HepG2 (cell line): ENCODE measurements around the gene CELF6. TPM values are rescaled to one million over a fixed set of nuclear protein-coding genes. Genes with fewer than 3 reads are reported as not detected.

Source experiments
- ATAC-seq: fragments of 200-7000 bp; cut with Tn5 transposase; 3 replicates; pipeline ENCODE4 v1.9.1; 2020; ENCODE audit warnings: mild to moderate bottlenecking, moderate library complexity
- BruUV-seq: library from RNA; stranded (reverse); fragments of 400-500 nt; replicated peaks from 2 replicates; lab custom pipeline; 2021; lab: Mats Ljungman, UMichigan
- CTCF ChIA-PET: fragments of 300-600 bp; formaldehyde crosslinking; extraction: SDS; loops from one replicate; lab custom pipeline; 2021; ENCODE audit warnings: low total read pairs, inconsistent platforms, low intra/inter-chr PET ratio; lab: Yijun Ruan, JAX
- POLR2A ChIA-PET: fragments of 350-600 bp; sonication (Branson Sonifier 250); formaldehyde crosslinking; loops from one replicate; lab custom pipeline; 2020; ENCODE audit warnings: antibody characterized with exemption, inconsistent platforms; lab: Yijun Ruan, JAX
- DNase-seq: peaks from one replicate; pipeline ENCODE4 v3.0.0-alpha.2; 2015; ENCODE audit warnings: low spot score
- FAIRE-seq: peaks from 3 replicates; lab custom pipeline; 2011; peaks lifted over from hg19 to GRCh38; lab: Jason Lieb, UNC
- H2AFZ ChIP-seq: one replicate; pipeline ENCODE4 v1.6.1; 2011; ENCODE audit warnings: low read length, inconsistent platforms
- H3K27ac ChIP-seq: fragments of 300-600 bp; 3 replicates; pipeline ENCODE4 v1.8.0; 2011; ENCODE audit warnings: mixed run types, mild to moderate bottlenecking, mixed read lengths, low read length, inconsistent platforms; ENCODE audit not compliant: insufficient read depth; ENCODE audit errors: extremely low read length
- H3K27me3 ChIP-seq, 2 experiments: fragments of 200-600 bp in 1 of 2; 2 replicates in 1 of 2; 3 replicates in 1 of 2; pipeline versions ENCODE4 v1.6.0 to v1.8.0; 2011; ENCODE audit warnings: low read length in 2 of 2, mild to moderate bottlenecking in 2 of 2, moderate library complexity in 2 of 2, inconsistent platforms in 1 of 2; ENCODE audit not compliant: insufficient read depth in 2 of 2, control insufficient read depth in 1 of 2
- H3K36me3 ChIP-seq, 2 experiments: fragments of 200-600 bp in 1 of 2; replicated peaks in 1 of 2; 2 replicates in 1 of 2; 3 replicates in 1 of 2; pipeline versions ENCODE4 v1.5.1 to v1.8.0; 2011; ENCODE audit warnings: low read length in 2 of 2, inconsistent platforms in 1 of 2; ENCODE audit not compliant: insufficient read depth in 2 of 2, control insufficient read depth in 1 of 2
- H3K4me1 ChIP-seq: 2 replicates; pipeline ENCODE4 v1.5.1; 2012; ENCODE audit warnings: low read length, inconsistent platforms; ENCODE audit not compliant: insufficient read depth
- H3K4me2 ChIP-seq: 2 replicates; pipeline ENCODE4 v1.6.0; 2011; ENCODE audit warnings: low read depth, low read length, inconsistent platforms
- H3K4me3 ChIP-seq, 3 experiments: fragments of 200-600 bp in 1 of 3; sonication (generic), shearing (Covaris generic) in 1 of 3; replicated peaks in 1 of 3; 2 replicates each; pipeline ENCODE4 v1.5.1; 2011 to 2016; ENCODE audit warnings: low read length in 3 of 3, inconsistent platforms in 2 of 3, low read depth in 2 of 3, mild to moderate bottlenecking in 2 of 3, control low read depth in 1 of 3, mixed read lengths in 1 of 3; ENCODE audit not compliant: insufficient read depth in 1 of 3
- H3K79me2 ChIP-seq: one replicate; pipeline ENCODE4 v1.6.1; 2011; ENCODE audit warnings: low read length, inconsistent platforms; ENCODE audit not compliant: insufficient read depth
- H3K9ac ChIP-seq: 2 replicates; pipeline ENCODE4 v1.6.0; 2011; ENCODE audit warnings: mild to moderate bottlenecking, low read depth, low read length, inconsistent platforms; ENCODE audit not compliant: insufficient read depth
- H3K9me3 ChIP-seq: 2 replicates; pipeline ENCODE4 v1.5.1; 2012; ENCODE audit warnings: mild to moderate bottlenecking, low read length
- H4K20me1 ChIP-seq: 2 replicates; pipeline ENCODE4 v1.6.0; 2011; ENCODE audit warnings: inconsistent platforms, mild to moderate bottlenecking, low read length, moderate library complexity; ENCODE audit not compliant: insufficient read depth
- CENPBD1 ChIP-seq: sonication (generic); formaldehyde crosslinking; IDR thresholded peaks from 2 replicates; pipeline ENCODE4 v1.8.0; 2022; ENCODE audit warnings: missing genetic modification reagents, low read depth, mild to moderate bottlenecking, borderline replicate concordance
- HES4 ChIP-seq: sonication (generic); formaldehyde crosslinking; IDR thresholded peaks from 2 replicates; pipeline ENCODE4 v1.9.0; 2021; ENCODE audit warnings: mild to moderate bottlenecking, missing genetic modification reagents, borderline replicate concordance
- KAT2B ChIP-seq: fragments of 150-350 bp; IDR thresholded peaks from 2 replicates; pipeline ENCODE4 v1.6.1; 2014; ENCODE audit warnings: low read depth, low read length, borderline replicate concordance
- MBD4 ChIP-seq: IDR thresholded peaks from 2 replicates; pipeline ENCODE4 v1.6.1; 2012; ENCODE audit warnings: low read length, inconsistent platforms, borderline replicate concordance
- MTF2 ChIP-seq: sonication (generic); formaldehyde crosslinking; IDR thresholded peaks from 2 replicates; pipeline ENCODE4 v1.5.0; 2020; ENCODE audit warnings: missing genetic modification reagents, borderline replicate concordance
- RFX5 ChIP-seq: IDR thresholded peaks from 2 replicates; pipeline ENCODE4 v1.6.1; 2011; ENCODE audit warnings: low read depth, low read length, improper control_type of control experiment
- SMAD9 ChIP-seq: sonication (generic); formaldehyde crosslinking; IDR thresholded peaks from 2 replicates; pipeline ENCODE4 v1.5.1; 2020; ENCODE audit warnings: mild to moderate bottlenecking, missing genetic modification reagents
- ZNF318 ChIP-seq: sonication (generic); formaldehyde crosslinking; IDR thresholded peaks from 2 replicates; pipeline ENCODE4 v1.4.0; 2020; ENCODE audit warnings: mild to moderate bottlenecking, missing genetic modification reagents
- ZNF414 ChIP-seq: sonication (generic); formaldehyde crosslinking; IDR thresholded peaks from 2 replicates; pipeline ENCODE4 v1.5.0; 2020; ENCODE audit warnings: missing genetic modification reagents
- ZNF772 ChIP-seq: sonication (generic); formaldehyde crosslinking; IDR thresholded peaks from 2 replicates; pipeline ENCODE4 v1.5.0; 2020; ENCODE audit warnings: mild to moderate bottlenecking, missing genetic modification reagents
- ZNF790 ChIP-seq: sonication (generic); formaldehyde crosslinking; IDR thresholded peaks from 2 replicates; pipeline ENCODE4 v1.8.0; 2022; ENCODE audit warnings: missing genetic modification reagents, mild to moderate bottlenecking, borderline replicate concordance
- ZNF841 ChIP-seq: sonication (generic); formaldehyde crosslinking; IDR thresholded peaks from 2 replicates; pipeline ENCODE4 v1.8.1; 2023; ENCODE audit warnings: missing genetic modification reagents, borderline replicate concordance
- ZSCAN20 ChIP-seq: sonication (generic); formaldehyde crosslinking; IDR thresholded peaks from 2 replicates; pipeline ENCODE4 v1.4.0; 2020; ENCODE audit warnings: missing genetic modification reagents, mild to moderate bottlenecking, borderline replicate concordance
- WGBS: methylation state at CpG from one replicate; pipeline ENCODE4 v1.1.6; 2017; ENCODE audit warnings: low lambda C conversion rate; 5-methylcytosine and 5-hydroxymethylcytosine counted together
- in situ Hi-C: cut with HindIII; loops from 2 replicates; pipeline ENCODE4 v1.10.0; 2017; ENCODE audit warnings: low pct_unique_long_range_greater_than_20kb; ENCODE audit not compliant: extremely low pct_ligation_motif_present
- intact Hi-C: fragments of 100-400 bp; cut with micrococcal nuclease; formaldehyde crosslinking; loops from one replicate; pipeline ENCODE4 v1.10.0; 2022; ENCODE audit not compliant: unreplicated experiment
- polyA plus RNA-seq, 8 experiments: library from polyadenylated mRNA; depleted of rRNA in 3 of 8; stranded (reverse) in 7 of 8; unstranded in 1 of 8; fragments of >200 nt; fragmentation: Illumina TruSeq in 4 of 8; extraction: Trizol in 4 of 8; gene quantifications; 2 replicates each; pipeline versions ENCODE4 v1.2.1 to v1.2.3, GENCODE V29; 2011 to 2016; ENCODE audit warnings: low read depth in 4 of 8, missing spikeins in 1 of 8, mixed read lengths in 1 of 8; ENCODE audit not compliant: insufficient read depth in 1 of 8
- total RNA-seq, 5 experiments: library from RNA; depleted of rRNA; stranded (reverse); fragments of >200 nt; fragmentation: Illumina TruSeq; extraction: Trizol; gene quantifications; 2 replicates each; pipeline ENCODE4 v1.2.3, GENCODE V29; 2016; ENCODE audit warnings: low read depth in 1 of 5

CELF6 gene
- total and polyA plus RNA-seq, 2 of the 13 experiments (the other 11 are each of a cell fraction or from before 2014, with no cell fraction given): 0.49 to 0.94 TPM

- Histone ChIP-seq H3K4me2 (no peak overlapping the region), H3K4me1 (0 out of 2 replicates have a peak, but pooled peaks cover 8% of the 10 kb centered on the region), H3K27ac (no peak overlapping the region), H3K9me3 (no peaks in the 10 kb centered on the region), H3K36me3 (no peaks in the 10 kb centered on the region), H3K79me2 (no peaks in the 10 kb centered on the region), H4K20me1 (no peaks in the 10 kb centered on the region), H3K27me3 (no peaks in the 10 kb centered on the region), H2AFZ (no peak overlapping the region), H3K4me3 (no peak overlapping the region), H3K9ac (no peak overlapping the region)
- POLR2A ChIA-PET: no interaction called here
- FAIRE-seq: no peak
- no peak for DNase-seq
- intact Hi-C loops (no loop called here), in situ Hi-C loops (loop anchor here (5.0 kb wide), 1 partner anchor 87 kb away; no protein-coding TSS in a partner anchor)
- CTCF ChIA-PET: no interaction called here
- no peak for ATAC-seq
- WGBS: 86% methylated on average over 33 of the region's 52 CpGs
- no TSS peak for BruUV-seq
- TF ChIP-seq ZNF790 (CRISPR knock-in tag): no peak
- no peak for TF ChIP-seq ZSCAN20
- no peak for TF ChIP-seq MTF2
- TF ChIP-seq HES4: no peak
- no peak for TF ChIP-seq RFX5
- no peak for TF ChIP-seq SMAD9 (CRISPR knock-in tag)
- TF ChIP-seq ZNF841 (CRISPR knock-in tag): no peak
- TF ChIP-seq MBD4: no peak
- TF ChIP-seq ZNF318 (CRISPR knock-in tag): no peak
- TF ChIP-seq KAT2B: no peak
- TF ChIP-seq ZNF772 (CRISPR knock-in tag): no peak
- no peak for TF ChIP-seq CENPBD1
- TF ChIP-seq ZNF414 (CRISPR knock-in tag): no peak
Measured at GRCh38 chr15:72289597-72290325, 30.2 kb downstream of the CELF6 start.
